Panc1 (cell line): Measurements from ENCODE around the gene OSBPL9. TPM values are rescaled to one million over a fixed set of nuclear protein-coding genes. Genes with fewer than 3 reads are reported as not detected.

Experiments
- ATAC-seq: fragments of 200-7000 bp; cut with Tn5 transposase; 2 replicates; pipeline ENCODE4 v1.9.1; 2020; ENCODE audit warnings: mild to moderate bottlenecking, moderate library complexity
- BruUV-seq: library from RNA; stranded (reverse); fragments of 400-500 nt; replicated peaks from 2 replicates; lab custom pipeline; 2021; lab: Mats Ljungman, UMichigan
- CTCF ChIA-PET: fragments of 300-600 bp; sonication (Branson Sonifier 250); formaldehyde crosslinking; loops from one replicate; lab custom pipeline; 2022; ENCODE audit warnings: antibody characterized with exemption; lab: Charles Lee
- POLR2A ChIA-PET: fragments of 300-600 bp; sonication (Branson Sonifier 250); formaldehyde crosslinking; loops from one replicate; lab custom pipeline; 2022; ENCODE audit warnings: antibody characterized with exemption; lab: Charles Lee
- DNase-seq: peaks from one replicate; pipeline ENCODE4 v3.0.0-alpha.2; 2010; ENCODE audit warnings: low read depth, low spot score
- H3K27ac ChIP-seq: 2 replicates; pipeline ENCODE4 v1.5.1; 2011; ENCODE audit warnings: mild to moderate bottlenecking, low read length, inconsistent platforms
- H3K27me3 ChIP-seq: fragments of 200-500 bp; sonication (Bioruptor generic); 2 replicates; pipeline ENCODE4 v1.6.0; 2014; ENCODE audit warnings: low read length, inconsistent platforms; ENCODE audit not compliant: control insufficient read depth, insufficient read depth
- H3K36me3 ChIP-seq: fragments of 200-500 bp; sonication (Bioruptor generic); 2 replicates; pipeline ENCODE4 v1.5.1; 2014; ENCODE audit warnings: inconsistent platforms, mild to moderate bottlenecking, low read length, moderate library complexity; ENCODE audit not compliant: control insufficient read depth, insufficient read depth
- H3K4me1 ChIP-seq: 2 replicates; pipeline ENCODE4 v1.5.1; 2011; ENCODE audit warnings: inconsistent platforms, mild to moderate bottlenecking, low read length, moderate library complexity; ENCODE audit not compliant: control insufficient read depth, insufficient read depth
- H3K4me3 ChIP-seq, 2 experiments: 2 replicates each; pipeline ENCODE4 v1.5.1; 2011 to 2012; ENCODE audit warnings: low read depth in 2 of 2, low read length in 2 of 2, mild to moderate bottlenecking in 2 of 2, inconsistent platforms in 1 of 2, moderate library complexity in 1 of 2
- H3K9me3 ChIP-seq: fragments of 200-500 bp; sonication (Bioruptor generic); 2 replicates; pipeline ENCODE4 v1.5.1; 2014; ENCODE audit warnings: low read depth, mild to moderate bottlenecking, inconsistent platforms, low read length, moderate library complexity; ENCODE audit not compliant: control insufficient read depth, insufficient read depth
- CTCF ChIP-seq: fragments of 450-650 bp; IDR thresholded peaks from 2 replicates; pipeline ENCODE4 v1.5.1; 2017; ENCODE audit warnings: mild to moderate bottlenecking
- POLR2AphosphoS5 ChIP-seq: IDR thresholded peaks from 2 replicates; pipeline ENCODE4 v1.6.1; 2012; ENCODE audit warnings: mild to moderate bottlenecking, low read depth, low read length, moderate library complexity
- REST ChIP-seq, 2 experiments: IDR thresholded peaks; 2 replicates each; pipeline ENCODE4 v1.6.1; 2011 to 2012; ENCODE audit warnings: low read depth in 2 of 2, control low read depth in 1 of 2, low read length in 1 of 2, mild to moderate bottlenecking in 1 of 2, moderate library complexity in 1 of 2; ENCODE audit not compliant: insufficient read depth in 1 of 2
- SIN3A ChIP-seq: IDR thresholded peaks from 2 replicates; pipeline ENCODE4 v1.6.1; 2012; ENCODE audit warnings: low read depth, mild to moderate bottlenecking, low read length, moderate library complexity, borderline replicate concordance; ENCODE audit not compliant: insufficient read depth
- TCF7L2 ChIP-seq: IDR thresholded peaks from 2 replicates; pipeline ENCODE4 v1.6.1; 2011; ENCODE audit warnings: mild to moderate bottlenecking, low read depth, low read length, inconsistent platforms
- in situ Hi-C: cut with HindIII; loops from 2 replicates; pipeline ENCODE4 v1.10.0; 2016; ENCODE audit warnings: low sequenced_read_pairs, low pct_unique_long_range_greater_than_20kb
- intact Hi-C: fragments of 100-400 bp; cut with micrococcal nuclease; formaldehyde crosslinking; loops from one replicate; pipeline ENCODE4 v1.10.0; 2022; ENCODE audit not compliant: unreplicated experiment
- total RNA-seq: library from RNA; stranded (reverse); gene quantifications from one replicate; pipeline ENCODE4 v1.2.1, GENCODE V29; 2021; ENCODE audit not compliant: unreplicated experiment

OSBPL9 gene
- total RNA-seq, 1 experiment from 2014 or later: 85.5 TPM

GRCh38 chr1:51750729-51751128 lies 133.8 kb downstream of the OSBPL9 start:
- CTCF ChIA-PET: interaction anchor here (0.6 kb wide), 1 partner anchor 235 kb away, joined by 6 read pairs; no protein-coding TSS in a partner anchor
- H3K36me3 ChIP-seq: no peaks in the 10 kb centered on the region; the same call in 1 of the 2 replicates
- ATAC-seq: no peak

More at GRCh38 chr1:51750729-51751128, 133.8 kb downstream of the OSBPL9 start:
- POLR2A ChIA-PET: no interaction called here
- no peak for TF ChIP-seq SIN3A
- TF ChIP-seq CTCF: no peak
- TF ChIP-seq POLR2AphosphoS5: no peak
- TF ChIP-seq TCF7L2: no peak
- no peak for TF ChIP-seq REST (IDR thresholded peaks at IDR 0.05; ENCODE audit: insufficient read depth in 1 of 2, low read depth in 2 of 2, low read length in 1 of 2)
- intact Hi-C loops (no loop called here), in situ Hi-C loops (no loop called here)
- Histone ChIP-seq H3K27ac (no peak overlapping the region), H3K27me3 (no peaks in the 10 kb centered on the region), H3K4me3 (no peak overlapping the region), H3K9me3 (0 out of 2 replicates have a peak, but pooled peaks cover 4% of the 10 kb centered on the region), H3K4me1 (no peaks in the 10 kb centered on the region)
- no TSS peak for BruUV-seq
- no peak for DNase-seq
